ENCODE results near the gene CELF2.

The CELF2 gene

DNA sequence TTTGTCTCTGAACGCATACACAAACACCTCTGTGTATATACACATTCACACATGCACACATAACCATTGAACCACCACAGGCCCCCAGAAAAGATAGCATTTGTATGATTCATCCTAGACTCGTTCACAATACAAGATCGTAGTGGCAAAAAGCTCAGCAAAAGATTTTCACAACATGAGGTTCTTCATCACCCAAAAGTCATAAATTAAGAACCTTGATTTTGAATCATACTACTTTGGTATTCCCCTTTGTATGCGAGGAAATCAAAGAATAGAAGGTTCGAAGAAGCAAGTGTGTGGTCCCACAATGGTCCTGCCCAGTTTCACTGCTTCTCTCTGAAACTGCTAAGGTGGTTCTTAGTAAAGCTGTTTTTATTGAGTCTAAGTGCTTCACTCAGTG, 200.7 kb downstream of the CELF2 start:
- H3K9me3 ChIP-seq (ENCODE audit: control insufficient read depth, insufficient read depth, low read depth, low read length), result no peaks in the 10 kb centered on the region
- ChIA-PET POLR2A (no interaction called here), CTCF (no interaction called here)
- H3K4me3 ChIP-seq (ENCODE audit: low read depth, low read length), result no peak overlapping the region
- H3K4me1 ChIP-seq (ENCODE audit: control insufficient read depth, insufficient read depth, low read length), result no peaks in the 10 kb centered on the region
- no peaks in the 10 kb centered on the region; a peak in 1 of 3 replicates for H3K36me3 ChIP-seq (ENCODE audit: control insufficient read depth in 2 of 2, insufficient read depth in 1 of 2, low read length in 2 of 2)
- TF ChIP-seq PATZ1 (tag by site-specific recombination; IDR thresholded peaks at IDR 0.05) (no peak), ZNF155 (tag by site-specific recombination; IDR thresholded peaks at IDR 0.05) (no peak), ZNF580 (tag by site-specific recombination; IDR thresholded peaks at IDR 0.05) (no peak), ZNF214 (tag by site-specific recombination; IDR thresholded peaks at IDR 0.05; ENCODE audit: borderline replicate concordance) (no peak), ZNF843 (tag by site-specific recombination; IDR thresholded peaks at IDR 0.05) (no peak), OSR2 (tag by site-specific recombination; IDR thresholded peaks at IDR 0.05) (no peak), BCL11B (tag by site-specific recombination; IDR thresholded peaks at IDR 0.05; ENCODE audit: low read depth) (no peak), ZNF223 (tag by site-specific recombination; IDR thresholded peaks at IDR 0.05) (no peak), ZNF202 (tag by site-specific recombination; IDR thresholded peaks at IDR 0.05; ENCODE audit: borderline replicate concordance) (no peak), ZNF624 (tag by site-specific recombination; IDR thresholded peaks at IDR 0.05) (no peak), ZBTB10 (tag by site-specific recombination; IDR thresholded peaks at IDR 0.05) (no peak)
- TF ChIP-seq, protein P1, sequence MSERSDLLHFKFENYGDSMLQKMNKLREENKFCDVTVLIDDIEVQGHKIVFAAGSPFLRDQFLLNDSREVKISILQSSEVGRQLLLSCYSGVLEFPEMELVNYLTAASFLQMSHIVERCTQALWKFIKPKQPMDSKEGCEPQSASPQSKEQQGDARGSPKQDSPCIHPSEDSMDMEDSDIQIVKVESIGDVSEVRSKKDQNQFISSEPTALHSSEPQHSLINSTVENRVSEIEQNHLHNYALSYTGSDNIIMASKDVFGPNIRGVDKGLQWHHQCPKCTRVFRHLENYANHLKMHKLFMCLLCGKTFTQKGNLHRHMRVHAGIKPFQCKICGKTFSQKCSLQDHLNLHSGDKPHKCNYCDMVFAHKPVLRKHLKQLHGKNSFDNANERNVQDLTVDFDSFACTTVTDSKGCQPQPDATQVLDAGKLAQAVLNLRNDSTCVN (tag by site-specific recombination; optimal IDR thresholded peaks at IDR 0.05), result no peak
- no peak overlapping the region for H3K27ac ChIP-seq (ENCODE audit: extremely low read depth, low read depth, low read length)

GRCh38 chr10:11219431-11219830, 201.8 kb downstream of the CELF2 start:
- H3K4me1 ChIP-seq (ENCODE audit: control insufficient read depth, insufficient read depth, low read length), result no peaks in the 10 kb centered on the region
- CTCF ChIA-PET, result no interaction called here
- TF ChIP-seq ZSCAN23 (tag by site-specific recombination; IDR thresholded peaks at IDR 0.05) (no peak), ZNF362 (tag by site-specific recombination; IDR thresholded peaks at IDR 0.05) (no peak), ZNF626 (tag by site-specific recombination; IDR thresholded peaks at IDR 0.05) (no peak), ZNF366 (tag by site-specific recombination; conservative IDR thresholded peaks at IDR 0.05) (no peak), ZFP41 (tag by site-specific recombination; IDR thresholded peaks at IDR 0.05; ENCODE audit: borderline replicate concordance) (no peak), TCF7L2 (IDR thresholded peaks at IDR 0.05; ENCODE audit: borderline replicate concordance, low read depth, low read length) (no peak), ZNF354C (tag by site-specific recombination; IDR thresholded peaks at IDR 0.05; ENCODE audit: borderline replicate concordance, low read depth) (no peak), ZNF214 (tag by site-specific recombination; IDR thresholded peaks at IDR 0.05; ENCODE audit: borderline replicate concordance) (no peak), BCL6B (tag by site-specific recombination; IDR thresholded peaks at IDR 0.05) (no peak), ZNF677 (tag by site-specific recombination; IDR thresholded peaks at IDR 0.05) (no peak)
- TF ChIP-seq, protein P2, sequence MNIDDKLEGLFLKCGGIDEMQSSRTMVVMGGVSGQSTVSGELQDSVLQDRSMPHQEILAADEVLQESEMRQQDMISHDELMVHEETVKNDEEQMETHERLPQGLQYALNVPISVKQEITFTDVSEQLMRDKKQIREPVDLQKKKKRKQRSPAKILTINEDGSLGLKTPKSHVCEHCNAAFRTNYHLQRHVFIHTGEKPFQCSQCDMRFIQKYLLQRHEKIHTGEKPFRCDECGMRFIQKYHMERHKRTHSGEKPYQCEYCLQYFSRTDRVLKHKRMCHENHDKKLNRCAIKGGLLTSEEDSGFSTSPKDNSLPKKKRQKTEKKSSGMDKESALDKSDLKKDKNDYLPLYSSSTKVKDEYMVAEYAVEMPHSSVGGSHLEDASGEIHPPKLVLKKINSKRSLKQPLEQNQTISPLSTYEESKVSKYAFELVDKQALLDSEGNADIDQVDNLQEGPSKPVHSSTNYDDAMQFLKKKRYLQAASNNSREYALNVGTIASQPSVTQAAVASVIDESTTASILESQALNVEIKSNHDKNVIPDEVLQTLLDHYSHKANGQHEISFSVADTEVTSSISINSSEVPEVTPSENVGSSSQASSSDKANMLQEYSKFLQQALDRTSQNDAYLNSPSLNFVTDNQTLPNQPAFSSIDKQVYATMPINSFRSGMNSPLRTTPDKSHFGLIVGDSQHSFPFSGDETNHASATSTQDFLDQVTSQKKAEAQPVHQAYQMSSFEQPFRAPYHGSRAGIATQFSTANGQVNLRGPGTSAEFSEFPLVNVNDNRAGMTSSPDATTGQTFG (tag by site-specific recombination; IDR thresholded peaks at IDR 0.05; ENCODE audit: borderline replicate concordance), result no peak

More at GRCh38 chr10:11219431-11219830, 201.8 kb downstream of the CELF2 start:
- Histone ChIP-seq H3K4me3 (ENCODE audit: low read depth, low read length) (no peak overlapping the region), H3K36me3 (ENCODE audit: control insufficient read depth in 2 of 2, insufficient read depth in 1 of 2, low read length in 2 of 2) (no peaks in the 10 kb centered on the region; a peak in 1 of 3 replicates), H3K27ac (ENCODE audit: extremely low read depth, low read depth, low read length) (no peak overlapping the region), H3K9me3 (ENCODE audit: control insufficient read depth, insufficient read depth, low read depth, low read length) (no peaks in the 10 kb centered on the region)
- POLR2A ChIA-PET, result no interaction called here
